ENCODE measurements around the gene CYB5A. TPM values are rescaled to one million over a fixed set of nuclear protein-coding genes. Genes with fewer than 3 reads are reported as not detected.
A peak's percentile ranks its signal among the peaks of the same experiment; 100 is the strongest.

CYB5A gene
- total RNA-seq, 1 donor from 2014 or later, result 53.2 TPM

GRCh38 chr18:74241426-74241825 is 50.3 kb downstream of the CYB5A start:
- Histone ChIP-seq H3K27me3 (ENCODE audit: control insufficient read depth, insufficient read depth, low read length) (peaks cover 4% of the 10 kb centered on the region), H3K4me3 (ENCODE audit: low read depth, low read length) (no peak overlapping the region), H3K36me3 (ENCODE audit: control insufficient read depth, insufficient read depth, low read length) (no peaks in the 10 kb centered on the region)
- DNase-seq (ENCODE audit: low read depth), result no peak
- no peak for FAIRE-seq
- no peak for TF ChIP-seq CTCF (IDR thresholded peaks at IDR 0.05; ENCODE audit: insufficient read depth, low read length, severe bottlenecking)

GRCh38 chr18:74239567-74239966 is 52.2 kb downstream of the CYB5A start:
- no peak for DNase-seq (ENCODE audit: low read depth)
- Histone ChIP-seq H3K4me3 (ENCODE audit: low read depth, low read length) (no peak overlapping the region), H3K27me3 (ENCODE audit: control insufficient read depth, insufficient read depth, low read length) (peaks cover 4% of the 10 kb centered on the region), H3K36me3 (ENCODE audit: control insufficient read depth, insufficient read depth, low read length) (no peaks in the 10 kb centered on the region)
- FAIRE-seq, result no peak
- no peak for TF ChIP-seq CTCF (IDR thresholded peaks at IDR 0.05; ENCODE audit: insufficient read depth, low read length, severe bottlenecking)

GRCh38 chr18:74234326-74235171 is 57.2 kb downstream of the CYB5A start:
- Histone ChIP-seq H3K36me3 (ENCODE audit: control insufficient read depth, insufficient read depth, low read length) (no peaks in the 10 kb centered on the region), H3K4me3 (ENCODE audit: low read depth, low read length) (no peak overlapping the region), H3K27me3 (ENCODE audit: control insufficient read depth, insufficient read depth, low read length) (peaks cover 2% of the 10 kb centered on the region)
- peak; percentile 94 for DNase-seq (ENCODE audit: low read depth)
- no peak for FAIRE-seq
- TF ChIP-seq CTCF (IDR thresholded peaks at IDR 0.05; ENCODE audit: insufficient read depth, low read length, severe bottlenecking), result no peak

- DNase-seq (ENCODE audit: low read depth) (peak; percentile 31), FAIRE-seq (no peak)
- TF ChIP-seq CTCF (IDR thresholded peaks at IDR 0.05; ENCODE audit: insufficient read depth, low read length, severe bottlenecking), result no peak
- peaks cover 2% of the 10 kb centered on the region for H3K27me3 ChIP-seq (ENCODE audit: control insufficient read depth, insufficient read depth, low read length)
- H3K36me3 ChIP-seq (ENCODE audit: control insufficient read depth, insufficient read depth, low read length), result no peaks in the 10 kb centered on the region
- no peak overlapping the region for H3K4me3 ChIP-seq (ENCODE audit: low read depth, low read length)
These were observed 57.8 kb downstream of the CYB5A start for GRCh38 chr18:74233933-74234325.

- FAIRE-seq, result no peak
- DNase-seq (ENCODE audit: low read depth), result peak; percentile 62
- no peak overlapping the region for H3K4me3 ChIP-seq (ENCODE audit: low read depth, low read length)
- no peaks in the 10 kb centered on the region for H3K36me3 ChIP-seq (ENCODE audit: control insufficient read depth, insufficient read depth, low read length)
- peak; percentile 9 for TF ChIP-seq CTCF (IDR thresholded peaks at IDR 0.05; ENCODE audit: insufficient read depth, low read length, severe bottlenecking)
- H3K27me3 ChIP-seq (ENCODE audit: control insufficient read depth, insufficient read depth, low read length), result no peaks in the 10 kb centered on the region
These were observed 60.6 kb downstream of the CYB5A start for GRCh38 chr18:74230922-74231714.
